K562 (cell line): ENCODE data around the gene KLHL22. TPM values are rescaled to one million over a fixed set of nuclear protein-coding genes. Genes with fewer than 3 reads are reported as not detected.
A peak's percentile ranks its signal among the peaks of the same experiment; 100 is the strongest.

Experiments used
- EHMT2 ChIP-seq: fragments of 450-650 bp; IDR thresholded peaks from 2 replicates; pipeline ENCODE4 v1.6.1; 2018; ENCODE audit warnings: antibody characterized with exemption
- ELK3 ChIP-seq: fragments of 450-650 bp; formaldehyde crosslinking; IDR thresholded peaks from 2 replicates; pipeline ENCODE4 v1.4.0; 2020; ENCODE audit warnings: mild to moderate bottlenecking
- FOXK1 ChIP-seq: sonication (generic); formaldehyde crosslinking; IDR thresholded peaks from 2 replicates; pipeline ENCODE4 v1.8.0; 2022; ENCODE audit warnings: missing genetic modification reagents, mild to moderate bottlenecking, borderline replicate concordance
- GATAD2A ChIP-seq: fragments of 450-650 bp; IDR thresholded peaks from 2 replicates; pipeline ENCODE4 v1.6.1; 2017
- HNRNPL ChIP-seq: fragments of 200-400 bp; formaldehyde crosslinking; IDR thresholded peaks from 2 replicates; pipeline ENCODE4 v1.6.1; 2017; ENCODE audit warnings: low read depth, mild to moderate bottlenecking, low read length
- LCOR ChIP-seq: sonication (generic); formaldehyde crosslinking; IDR thresholded peaks from 2 replicates; pipeline ENCODE4 v1.8.0; 2022; ENCODE audit warnings: mild to moderate bottlenecking, missing genetic modification reagents
- MCM3 ChIP-seq: fragments of 450-650 bp; IDR thresholded peaks from 2 replicates; pipeline ENCODE4 v1.6.1; 2016
- NR1H2 ChIP-seq: sonication (generic); formaldehyde crosslinking; IDR thresholded peaks from 2 replicates; pipeline ENCODE4 v1.4.0; 2020; ENCODE audit warnings: mild to moderate bottlenecking, missing genetic modification reagents
- NR2C2 ChIP-seq, 2 experiments: fragments of 200-800 bp in 1 of 2; sonication (Bioruptor generic) in 1 of 2; sonication (generic) in 1 of 2; formaldehyde crosslinking in 1 of 2; IDR thresholded peaks; 2 replicates each; pipeline versions ENCODE4 v1.6.1 to v1.8.0; 2016 to 2022; ENCODE audit warnings: mild to moderate bottlenecking in 1 of 2, missing compliant biosample characterization in 1 of 2, missing genetic modification characterization in 1 of 2, missing genetic modification reagents in 1 of 2
- RBM25 ChIP-seq: fragments of 200-400 bp; formaldehyde crosslinking; IDR thresholded peaks from 2 replicates; pipeline ENCODE4 v1.6.1; 2018; ENCODE audit warnings: low read length, low read depth, moderate library complexity; ENCODE audit not compliant: severe bottlenecking
- TAF1 ChIP-seq: IDR thresholded peaks from 2 replicates; pipeline ENCODE4 v1.6.1; 2011; ENCODE audit warnings: mild to moderate bottlenecking, low read length, moderate library complexity; ENCODE audit not compliant: insufficient read depth, control insufficient read depth, severe bottlenecking; ENCODE audit errors: extremely low read depth
- TCF3 ChIP-seq: sonication (generic); formaldehyde crosslinking; IDR thresholded peaks from 2 replicates; pipeline ENCODE4 v1.4.0; 2020; ENCODE audit warnings: mild to moderate bottlenecking, missing genetic modification reagents
- TEAD4 ChIP-seq, 2 experiments: sonication (generic) in 1 of 2; formaldehyde crosslinking in 1 of 2; IDR thresholded peaks; 2 replicates each; pipeline versions ENCODE4 v1.6.1 to v1.8.0; 2012 to 2022; ENCODE audit warnings: borderline replicate concordance in 1 of 2, inconsistent platforms in 1 of 2, low read length in 1 of 2, mild to moderate bottlenecking in 1 of 2, missing genetic modification reagents in 1 of 2
- TSC22D4 ChIP-seq: fragments of 450-650 bp; IDR thresholded peaks from 2 replicates; pipeline ENCODE4 v1.6.1; 2016; ENCODE audit warnings: missing genetic modification characterization, missing biosample characterization, control low read depth
- WHSC1 ChIP-seq: IDR thresholded peaks from one replicate; pipeline ENCODE4 v1.6.1; 2012; ENCODE audit warnings: low read length, control low read depth, inconsistent platforms
- polyA plus RNA-seq, 8 experiments: library from polyadenylated mRNA; depleted of rRNA in 4 of 8; stranded (reverse) in 5 of 8; unstranded in 3 of 8; fragments of >200 nt; fragmentation: Nextera tagmentation in 2 of 8; fragmentation: Illumina TruSeq in 1 of 8; extraction: Ambion mirVana in 2 of 8; extraction: Trizol in 1 of 8; gene quantifications; 2 replicates each; pipeline versions ENCODE4 v1.2.1 to v1.2.3, GENCODE V29; 2011 to 2014; ENCODE audit warnings: inconsistent platforms in 1 of 8, missing spikeins in 1 of 8
- total RNA-seq, 7 experiments: library from RNA; depleted of rRNA in 6 of 7; stranded (reverse); fragments of >200 nt in 6 of 7; fragmentation: Illumina TruSeq in 2 of 7; extraction: Trizol in 2 of 7; gene quantifications; 2 replicates each; pipeline versions ENCODE4 v1.2.1 to v1.2.3, GENCODE V29; 2011 to 2021; ENCODE audit warnings: low replicate concordance in 1 of 7
- TF ChIP-seq, protein P1 (sequence below): sonication (generic); formaldehyde crosslinking; IDR thresholded peaks from 2 replicates; pipeline ENCODE4 v1.8.1; 2023; ENCODE audit warnings: missing genetic modification reagents, mild to moderate bottlenecking, borderline replicate concordance
- TF ChIP-seq, protein P2 (sequence below): fragments of 450-650 bp; IDR thresholded peaks from 2 replicates; pipeline ENCODE4 v1.7.1; 2018; ENCODE audit warnings: mild to moderate bottlenecking, low read depth; ENCODE audit not compliant: partially characterized antibody
- TF ChIP-seq, protein P3 (sequence below): fragments of 250-450 bp; sonication (Bioruptor Pico); IDR thresholded peaks from 2 replicates; pipeline ENCODE4 v1.8.0; 2021; ENCODE audit warnings: mild to moderate bottlenecking, moderate library complexity

Gene KLHL22
- total and polyA plus RNA-seq, 9 of the 15 experiments (the other 6 are each of a cell fraction or from before 2014, with no cell fraction given), result 1.3 to 25.6 (median 15.2) TPM

GRCh38 chr22:20508815-20509271 is 13.2 kb upstream of the KLHL22 start (continued):
- TF ChIP-seq ELK3 (CRISPR knock-in tag), result no peak
- TF ChIP-seq FOXK1 (CRISPR knock-in tag), result no peak
- TF ChIP-seq WHSC1, result peak; percentile 42
- TF ChIP-seq RBM25, result no peak
- TF ChIP-seq TAF1, result no peak
- TF ChIP-seq LCOR, result no peak
- no peak for TF ChIP-seq GATAD2A
- TF ChIP-seq, protein P1, sequence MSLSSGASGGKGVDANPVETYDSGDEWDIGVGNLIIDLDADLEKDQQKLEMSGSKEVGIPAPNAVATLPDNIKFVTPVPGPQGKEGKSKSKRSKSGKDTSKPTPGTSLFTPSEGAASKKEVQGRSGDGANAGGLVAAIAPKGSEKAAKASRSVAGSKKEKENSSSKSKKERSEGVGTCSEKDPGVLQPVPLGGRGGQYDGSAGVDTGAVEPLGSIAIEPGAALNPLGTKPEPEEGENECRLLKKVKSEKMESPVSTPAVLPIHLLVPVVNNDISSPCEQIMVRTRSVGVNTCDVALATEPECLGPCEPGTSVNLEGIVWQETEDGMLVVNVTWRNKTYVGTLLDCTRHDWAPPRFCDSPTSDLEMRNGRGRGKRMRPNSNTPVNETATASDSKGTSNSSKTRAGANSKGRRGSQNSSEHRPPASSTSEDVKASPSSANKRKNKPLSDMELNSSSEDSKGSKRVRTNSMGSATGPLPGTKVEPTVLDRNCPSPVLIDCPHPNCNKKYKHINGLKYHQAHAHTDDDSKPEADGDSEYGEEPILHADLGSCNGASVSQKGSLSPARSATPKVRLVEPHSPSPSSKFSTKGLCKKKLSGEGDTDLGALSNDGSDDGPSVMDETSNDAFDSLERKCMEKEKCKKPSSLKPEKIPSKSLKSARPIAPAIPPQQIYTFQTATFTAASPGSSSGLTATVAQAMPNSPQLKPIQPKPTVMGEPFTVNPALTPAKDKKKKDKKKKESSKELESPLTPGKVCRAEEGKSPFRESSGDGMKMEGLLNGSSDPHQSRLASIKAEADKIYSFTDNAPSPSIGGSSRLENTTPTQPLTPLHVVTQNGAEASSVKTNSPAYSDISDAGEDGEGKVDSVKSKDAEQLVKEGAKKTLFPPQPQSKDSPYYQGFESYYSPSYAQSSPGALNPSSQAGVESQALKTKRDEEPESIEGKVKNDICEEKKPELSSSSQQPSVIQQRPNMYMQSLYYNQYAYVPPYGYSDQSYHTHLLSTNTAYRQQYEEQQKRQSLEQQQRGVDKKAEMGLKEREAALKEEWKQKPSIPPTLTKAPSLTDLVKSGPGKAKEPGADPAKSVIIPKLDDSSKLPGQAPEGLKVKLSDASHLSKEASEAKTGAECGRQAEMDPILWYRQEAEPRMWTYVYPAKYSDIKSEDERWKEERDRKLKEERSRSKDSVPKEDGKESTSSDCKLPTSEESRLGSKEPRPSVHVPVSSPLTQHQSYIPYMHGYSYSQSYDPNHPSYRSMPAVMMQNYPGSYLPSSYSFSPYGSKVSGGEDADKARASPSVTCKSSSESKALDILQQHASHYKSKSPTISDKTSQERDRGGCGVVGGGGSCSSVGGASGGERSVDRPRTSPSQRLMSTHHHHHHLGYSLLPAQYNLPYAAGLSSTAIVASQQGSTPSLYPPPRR, result peak; percentile 76; the same call in 1 of the 2 replicates
- no peak for TF ChIP-seq TEAD4 (IDR thresholded peaks at IDR 0.05; ENCODE audit: low read length)
- no peak for TF ChIP-seq TEAD4 (CRISPR knock-in tag; IDR thresholded peaks at IDR 0.05; ENCODE audit: borderline replicate concordance)
- TF ChIP-seq, protein P2, sequence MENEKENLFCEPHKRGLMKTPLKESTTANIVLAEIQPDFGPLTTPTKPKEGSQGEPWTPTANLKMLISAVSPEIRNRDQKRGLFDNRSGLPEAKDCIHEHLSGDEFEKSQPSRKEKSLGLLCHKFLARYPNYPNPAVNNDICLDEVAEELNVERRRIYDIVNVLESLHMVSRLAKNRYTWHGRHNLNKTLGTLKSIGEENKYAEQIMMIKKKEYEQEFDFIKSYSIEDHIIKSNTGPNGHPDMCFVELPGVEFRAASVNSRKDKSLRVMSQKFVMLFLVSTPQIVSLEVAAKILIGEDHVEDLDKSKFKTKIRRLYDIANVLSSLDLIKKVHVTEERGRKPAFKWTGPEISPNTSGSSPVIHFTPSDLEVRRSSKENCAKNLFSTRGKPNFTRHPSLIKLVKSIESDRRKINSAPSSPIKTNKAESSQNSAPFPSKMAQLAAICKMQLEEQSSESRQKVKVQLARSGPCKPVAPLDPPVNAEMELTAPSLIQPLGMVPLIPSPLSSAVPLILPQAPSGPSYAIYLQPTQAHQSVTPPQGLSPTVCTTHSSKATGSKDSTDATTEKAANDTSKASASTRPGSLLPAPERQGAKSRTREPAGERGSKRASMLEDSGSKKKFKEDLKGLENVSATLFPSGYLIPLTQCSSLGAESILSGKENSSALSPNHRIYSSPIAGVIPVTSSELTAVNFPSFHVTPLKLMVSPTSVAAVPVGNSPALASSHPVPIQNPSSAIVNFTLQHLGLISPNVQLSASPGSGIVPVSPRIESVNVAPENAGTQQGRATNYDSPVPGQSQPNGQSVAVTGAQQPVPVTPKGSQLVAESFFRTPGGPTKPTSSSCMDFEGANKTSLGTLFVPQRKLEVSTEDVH, result no peak
- TF ChIP-seq NR1H2 (CRISPR knock-in tag), result no peak
- no peak for TF ChIP-seq MCM3
- no peak for TF ChIP-seq TSC22D4 (tag)
- TF ChIP-seq TCF3, result no peak
- TF ChIP-seq HNRNPL, result no peak
- TF ChIP-seq EHMT2, result no peak
- TF ChIP-seq, protein P3, sequence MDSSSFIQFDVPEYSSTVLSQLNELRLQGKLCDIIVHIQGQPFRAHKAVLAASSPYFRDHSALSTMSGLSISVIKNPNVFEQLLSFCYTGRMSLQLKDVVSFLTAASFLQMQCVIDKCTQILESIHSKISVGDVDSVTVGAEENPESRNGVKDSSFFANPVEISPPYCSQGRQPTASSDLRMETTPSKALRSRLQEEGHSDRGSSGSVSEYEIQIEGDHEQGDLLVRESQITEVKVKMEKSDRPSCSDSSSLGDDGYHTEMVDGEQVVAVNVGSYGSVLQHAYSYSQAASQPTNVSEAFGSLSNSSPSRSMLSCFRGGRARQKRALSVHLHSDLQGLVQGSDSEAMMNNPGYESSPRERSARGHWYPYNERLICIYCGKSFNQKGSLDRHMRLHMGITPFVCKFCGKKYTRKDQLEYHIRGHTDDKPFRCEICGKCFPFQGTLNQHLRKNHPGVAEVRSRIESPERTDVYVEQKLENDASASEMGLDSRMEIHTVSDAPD (CRISPR knock-in tag), result no peak
- peak; percentile 59; the same call in 1 of the 2 replicates for TF ChIP-seq NR2C2 (CRISPR knock-in tag; IDR thresholded peaks at IDR 0.05)
- TF ChIP-seq NR2C2 (tag; IDR thresholded peaks at IDR 0.05), result no peak
